Measurements from ENCODE around the gene NTM. TPM values are rescaled to one million over a fixed set of nuclear protein-coding genes. Genes with fewer than 3 reads are reported as not detected.

Gene NTM
- total and polyA plus RNA-seq, 9 donors = 0.16 to 8.5 (median 0.55) TPM; not detected in 3

GRCh38 chr11:131837562-131837961 is 467.1 kb downstream of the NTM start:
- no peak overlapping the region for H3K4me3 ChIP-seq
- intact Hi-C loops (cut with DNase I) = no loop called here
- no peaks in the 10 kb centered on the region for H3K4me1 ChIP-seq (ENCODE audit: insufficient read depth)
- WGBS, 3 donors = 87 to 93% (median 89%) methylated on average over 14 of the region's 14 CpGs
- no peaks in the 10 kb centered on the region for H3K9me3 ChIP-seq
- TF ChIP-seq POLR2A (IDR thresholded peaks at IDR 0.05) (no peak), CTCF (IDR thresholded peaks at IDR 0.05) (no peak), EP300 (IDR thresholded peaks at IDR 0.05) (no peak)
- no peaks in the 10 kb centered on the region for H3K36me3 ChIP-seq
- H3K27me3 ChIP-seq = no peaks in the 10 kb centered on the region
- DNase-seq = no peak
- no peak overlapping the region for H3K27ac ChIP-seq

- WGBS, 3 donors = 85 to 90% (median 89%) methylated on average over 12 of the region's 12 CpGs
- H3K27me3 ChIP-seq = no peaks in the 10 kb centered on the region
- intact Hi-C loops (cut with DNase I) = no loop called here
- no peaks in the 10 kb centered on the region for H3K36me3 ChIP-seq
- DNase-seq = no peak
- TF ChIP-seq CTCF (IDR thresholded peaks at IDR 0.05) (no peak), POLR2A (IDR thresholded peaks at IDR 0.05) (no peak)
- no peak overlapping the region for H3K27ac ChIP-seq
- H3K4me1 ChIP-seq (ENCODE audit: insufficient read depth) = no peaks in the 10 kb centered on the region
- no peak overlapping the region for H3K4me3 ChIP-seq
- H3K9me3 ChIP-seq = no peaks in the 10 kb centered on the region
Measured at GRCh38 chr11:131838016-131838415, 467.6 kb downstream of the NTM start.

- WGBS, 3 donors = 70 to 81% (median 78%) methylated on average over 2 of the region's 2 CpGs
- intact Hi-C loops (cut with DNase I) = no loop called here
- Histone ChIP-seq H3K27ac (no peak overlapping the region), H3K36me3 (no peaks in the 10 kb centered on the region), H3K4me3 (no peak overlapping the region), H3K4me1 (ENCODE audit: insufficient read depth) (no peaks in the 10 kb centered on the region), H3K27me3 (no peaks in the 10 kb centered on the region), H3K9me3 (no peaks in the 10 kb centered on the region)
- TF ChIP-seq EP300 (IDR thresholded peaks at IDR 0.05) (no peak), CTCF (IDR thresholded peaks at IDR 0.05) (no peak), POLR2A (IDR thresholded peaks at IDR 0.05) (no peak)
- no peak for DNase-seq
Measured at GRCh38 chr11:131839326-131839725, 468.9 kb downstream of the NTM start.

- intact Hi-C loops (cut with DNase I) = no loop called here
- TF ChIP-seq CTCF (IDR thresholded peaks at IDR 0.05) = no peak
Measured at GRCh38 chr11:131840545-131840944, 470.1 kb downstream of the NTM start.

GRCh38 chr11:131841028-131841427 is 470.6 kb downstream of the NTM start:
- H3K36me3 ChIP-seq = no peaks in the 10 kb centered on the region
- no peak overlapping the region for H3K4me3 ChIP-seq
- no peaks in the 10 kb centered on the region for H3K4me1 ChIP-seq (ENCODE audit: insufficient read depth)
- H3K27me3 ChIP-seq = no peaks in the 10 kb centered on the region
- no peaks in the 10 kb centered on the region for H3K9me3 ChIP-seq
- intact Hi-C loops (cut with DNase I) = no loop called here
- TF ChIP-seq CTCF (IDR thresholded peaks at IDR 0.05) = no peak
- TF ChIP-seq EP300 (IDR thresholded peaks at IDR 0.05) = no peak
- TF ChIP-seq POLR2A (IDR thresholded peaks at IDR 0.05) = no peak
- DNase-seq = no peak
- 33 to 60% (median 55%) methylated on average over 1 of the region's 1 CpG for WGBS, 3 donors
- no peak overlapping the region for H3K27ac ChIP-seq

More at GRCh38 chr11:131840545-131840944, 470.1 kb downstream of the NTM start:
- Histone ChIP-seq H3K27me3 (no peaks in the 10 kb centered on the region), H3K36me3 (no peaks in the 10 kb centered on the region), H3K4me3 (no peak overlapping the region), H3K27ac (no peak overlapping the region), H3K4me1 (ENCODE audit: insufficient read depth) (no peaks in the 10 kb centered on the region), H3K9me3 (no peaks in the 10 kb centered on the region)
- WGBS, 3 donors = 76 to 84% (median 79%) methylated on average over 3 of the region's 3 CpGs
- DNase-seq = no peak
